Liver (tissue), 3 donors: Measurements from ENCODE around the gene CLBA1.
"Not testable (repeated sequence)": the region's sequence is repeated elsewhere in the genome, so short reads cannot be mapped to it uniquely, and the experiment has no call there.

ENCODE experiments used
- CTCF ChIP-seq: fragments of 150-350 bp; IDR thresholded peaks from 2 replicates; pipeline ENCODE4 v1.5.1; 2017; ENCODE audit warnings: improper control_type of control experiment, low read depth, low read length; ENCODE audit not compliant: missing input control
- JUND ChIP-seq, 2 donors: IDR thresholded peaks; 2 replicates each; pipeline ENCODE4 v1.6.1; 2016; ENCODE audit warnings: antibody characterized with exemption in 2 of 2
- TAF1 ChIP-seq: conservative IDR thresholded peaks from 2 replicates; pipeline ENCODE4 v1.6.1; 2016; ENCODE audit warnings: antibody characterized with exemption, mild to moderate bottlenecking
- donor health status: healthy.
- donor health status: healthy.

GRCh38 chr14:105032451-105032901 lies 46.9 kb downstream of the CLBA1 start:
- TF ChIP-seq CTCF; JUND (IDR thresholded peaks at IDR 0.05); TAF1: not testable (repeated sequence)
